Colonic mucosa (tissue), 4 donors: ENCODE results near the gene PSKH1. TPM values are rescaled to one million over a fixed set of nuclear protein-coding genes. Genes with fewer than 3 reads are reported as not detected.
A peak's percentile ranks its signal among the peaks of the same experiment; 100 is the strongest.

Experiments
- DNase-seq: peaks from one replicate; pipeline ENCODE4 v3.0.0-alpha.2; 2020
- H3K27ac ChIP-seq: fragments of 200-600 bp; one replicate; pipeline ENCODE4 v1.8.0; 2021
- H3K27me3 ChIP-seq: fragments of 200-600 bp; one replicate; pipeline ENCODE4 v1.8.0; 2021
- H3K36me3 ChIP-seq: fragments of 200-600 bp; one replicate; pipeline ENCODE4 v1.8.0; 2021
- H3K4me1 ChIP-seq: fragments of 200-600 bp; one replicate; pipeline ENCODE4 v1.8.0; 2021; ENCODE audit warnings: mild to moderate bottlenecking
- H3K4me3 ChIP-seq: fragments of 200-600 bp; one replicate; pipeline ENCODE4 v1.8.0; 2021
- H3K9ac ChIP-seq, 2 donors: one replicate each; pipeline ENCODE4 v1.7.0; 2013; ENCODE audit warnings: control low read depth in 2 of 2, low read depth in 2 of 2, low read length in 2 of 2
- H3K9me3 ChIP-seq: fragments of 200-600 bp; one replicate; pipeline ENCODE4 v1.8.0; 2021
- intact Hi-C: fragments of 100-400 bp; cut with DNase I; formaldehyde crosslinking; loops from one replicate; pipeline ENCODE4 v1.14.1; 2022
- total RNA-seq, 2 donors: library from RNA; stranded (reverse); fragmentation: NEBNext Ultra II Directional in 1 of 2; extraction: Animal tissue kit (Norgen Biotek cat#: 25700) in 1 of 2; gene quantifications; one replicate each; pipeline ENCODE4 v1.2.1, GENCODE V29; 2021
- TF ChIP-seq, protein P1 (sequence below): fragments of 200-600 bp; IDR thresholded peaks from one replicate; pipeline ENCODE4 v1.8.0; 2022; ENCODE audit warnings: antibody characterized with exemption, mild to moderate bottlenecking
- donor health status: healthy.
- donor health status: DM: no; HTN: no; CAD: no.
- donor health status: DM: no; HTN: no; CAD: no.

PSKH1 gene
- total RNA-seq, 2 donors from 2014 or later = 24.5 to 34.7 TPM

GRCh38 chr16:67874372-67874771 lies 18.7 kb upstream of the PSKH1 start:
- peak overlapping the region; percentile 100 for H3K4me3 ChIP-seq
- peaks cover 14% of the 10 kb centered on the region for H3K4me1 ChIP-seq
- H3K27me3 ChIP-seq = no peaks in the 10 kb centered on the region
- peaks cover 22% of the 10 kb centered on the region for H3K36me3 ChIP-seq
- no peaks in the 10 kb centered on the region for H3K9me3 ChIP-seq
- intact Hi-C loops = no loop called here
- TF ChIP-seq, protein P1, sequence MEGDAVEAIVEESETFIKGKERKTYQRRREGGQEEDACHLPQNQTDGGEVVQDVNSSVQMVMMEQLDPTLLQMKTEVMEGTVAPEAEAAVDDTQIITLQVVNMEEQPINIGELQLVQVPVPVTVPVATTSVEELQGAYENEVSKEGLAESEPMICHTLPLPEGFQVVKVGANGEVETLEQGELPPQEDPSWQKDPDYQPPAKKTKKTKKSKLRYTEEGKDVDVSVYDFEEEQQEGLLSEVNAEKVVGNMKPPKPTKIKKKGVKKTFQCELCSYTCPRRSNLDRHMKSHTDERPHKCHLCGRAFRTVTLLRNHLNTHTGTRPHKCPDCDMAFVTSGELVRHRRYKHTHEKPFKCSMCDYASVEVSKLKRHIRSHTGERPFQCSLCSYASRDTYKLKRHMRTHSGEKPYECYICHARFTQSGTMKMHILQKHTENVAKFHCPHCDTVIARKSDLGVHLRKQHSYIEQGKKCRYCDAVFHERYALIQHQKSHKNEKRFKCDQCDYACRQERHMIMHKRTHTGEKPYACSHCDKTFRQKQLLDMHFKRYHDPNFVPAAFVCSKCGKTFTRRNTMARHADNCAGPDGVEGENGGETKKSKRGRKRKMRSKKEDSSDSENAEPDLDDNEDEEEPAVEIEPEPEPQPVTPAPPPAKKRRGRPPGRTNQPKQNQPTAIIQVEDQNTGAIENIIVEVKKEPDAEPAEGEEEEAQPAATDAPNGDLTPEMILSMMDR = no peak
- DNase-seq = no peak
- no peak overlapping the region for H3K27ac ChIP-seq
- peak overlapping the region in 1 of 2 donors; percentile 97 for H3K9ac ChIP-seq

- Histone ChIP-seq H3K9me3 (no peaks in the 10 kb centered on the region), H3K4me1 (peaks cover 14% of the 10 kb centered on the region), H3K36me3 (peaks cover 35% of the 10 kb centered on the region), H3K4me3 (no peak overlapping the region), H3K9ac (no peak overlapping the region), H3K27ac (no peak overlapping the region), H3K27me3 (no peaks in the 10 kb centered on the region)
- DNase-seq = no peak
- TF ChIP-seq, protein P1 = no peak
- intact Hi-C loops = no loop called here
Observed at GRCh38 chr16:67877064-67877463, 16.0 kb upstream of the PSKH1 start.

- TF ChIP-seq, protein P1 = no peak
- H3K4me1 ChIP-seq = peaks cover 11% of the 10 kb centered on the region
- intact Hi-C loops = no loop called here
Observed at GRCh38 chr16:67878232-67878631, 14.8 kb upstream of the PSKH1 start.

DNA sequence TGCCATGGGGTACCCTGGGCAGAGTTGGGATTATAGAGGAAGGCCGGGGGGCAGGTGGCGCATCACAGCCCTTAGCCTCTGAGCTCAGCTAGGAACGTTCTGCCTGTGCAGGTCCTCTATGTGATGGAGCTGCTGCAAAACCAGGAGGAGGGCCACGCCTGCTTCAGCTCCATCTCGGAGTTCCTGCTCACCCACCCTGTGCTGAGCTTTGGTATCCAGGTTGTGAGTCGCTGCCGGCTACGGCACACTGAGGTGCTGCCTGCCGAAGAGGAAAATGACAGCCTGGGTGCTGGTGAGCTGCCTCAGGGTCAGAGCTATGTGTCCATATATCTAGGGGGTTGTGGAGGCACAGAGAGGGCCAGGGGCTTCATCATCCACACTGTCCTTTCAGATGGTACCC lies 14.2 kb upstream of the PSKH1 start:
- peaks cover 10% of the 10 kb centered on the region for H3K4me1 ChIP-seq
- TF ChIP-seq, protein P1 = no peak
- peaks cover 35% of the 10 kb centered on the region for H3K36me3 ChIP-seq
- intact Hi-C loops = no loop called here
- no peaks in the 10 kb centered on the region for H3K9me3 ChIP-seq
- no peak overlapping the region for H3K4me3 ChIP-seq
- no peak overlapping the region for H3K27ac ChIP-seq
- no peak for DNase-seq
- no peak overlapping the region for H3K9ac ChIP-seq
- no peaks in the 10 kb centered on the region for H3K27me3 ChIP-seq

More at GRCh38 chr16:67878232-67878631, 14.8 kb upstream of the PSKH1 start:
- Histone ChIP-seq H3K4me3 (no peak overlapping the region), H3K27ac (no peak overlapping the region), H3K9ac (no peak overlapping the region), H3K36me3 (peaks cover 35% of the 10 kb centered on the region), H3K27me3 (no peaks in the 10 kb centered on the region), H3K9me3 (no peaks in the 10 kb centered on the region)
- DNase-seq = no peak

DNA sequence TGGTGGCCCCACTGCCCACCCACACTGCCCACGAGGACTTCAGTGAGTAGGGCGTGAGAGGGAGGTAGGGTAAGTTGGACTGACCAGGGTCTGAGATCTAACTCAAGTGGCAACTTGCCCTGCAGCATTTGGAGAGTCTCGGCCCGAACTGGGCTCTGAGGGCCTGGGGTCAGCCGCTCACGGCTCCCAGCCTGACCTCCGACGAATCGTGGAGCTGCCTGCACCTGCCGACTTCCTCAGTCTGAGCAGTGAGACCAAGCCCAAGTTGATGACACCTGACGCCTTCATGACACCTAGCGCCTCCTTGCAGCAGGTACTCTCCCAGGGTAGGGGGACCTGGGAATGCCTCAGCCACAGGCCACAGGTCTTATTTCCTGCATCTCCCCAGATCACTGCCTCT lies 13.6 kb upstream of the PSKH1 start:
- peaks cover 4% of the 10 kb centered on the region for H3K4me1 ChIP-seq
- DNase-seq = no peak
- TF ChIP-seq, protein P1 = no peak
- no peak overlapping the region for H3K9ac ChIP-seq
- no peak overlapping the region for H3K4me3 ChIP-seq
- H3K27ac ChIP-seq = no peak overlapping the region
- intact Hi-C loops = no loop called here
- H3K36me3 ChIP-seq = peaks cover 40% of the 10 kb centered on the region
- no peaks in the 10 kb centered on the region for H3K27me3 ChIP-seq
- H3K9me3 ChIP-seq = no peaks in the 10 kb centered on the region

DNA sequence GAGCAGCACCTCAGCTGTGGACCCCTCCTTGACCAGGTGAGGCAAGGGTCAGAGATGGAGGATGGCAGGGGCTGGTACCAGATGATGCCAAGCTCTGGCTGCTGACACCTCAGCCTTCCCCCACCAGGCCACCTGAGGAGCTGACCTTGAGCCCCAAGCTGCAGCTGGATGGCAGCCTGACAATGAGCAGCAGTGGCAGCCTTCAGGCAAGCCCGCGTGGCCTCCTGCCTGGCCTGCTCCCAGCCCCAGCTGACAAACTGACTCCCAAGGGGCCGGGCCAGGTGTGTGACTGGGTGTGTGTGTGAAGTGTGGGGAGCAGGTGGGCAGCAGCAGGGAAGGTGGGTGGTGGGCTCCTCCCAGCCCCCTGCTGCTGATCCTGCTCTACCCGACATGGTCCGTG lies 13.1 kb upstream of the PSKH1 start:
- no peak for DNase-seq
- no peaks in the 10 kb centered on the region for H3K27me3 ChIP-seq
- no peak overlapping the region for H3K4me3 ChIP-seq
- no peaks in the 10 kb centered on the region for H3K9me3 ChIP-seq
- peaks cover 40% of the 10 kb centered on the region for H3K36me3 ChIP-seq
- intact Hi-C loops = no loop called here
- H3K9ac ChIP-seq = no peak overlapping the region
- TF ChIP-seq, protein P1 = no peak
- H3K4me1 ChIP-seq = no peaks in the 10 kb centered on the region
- no peak overlapping the region for H3K27ac ChIP-seq
